Head of caudate nucleus (tissue), 42 donors: ENCODE results near the gene PES1.
"Not testable (repeated sequence)": the region's sequence is repeated elsewhere in the genome, so short reads cannot be mapped to it uniquely, and the experiment has no call there.

Source experiments
- DNase-seq, 42 donors: peaks; one replicate each; pipeline versions ENCODE4 v3.0.0 to v3.0.0-alpha.2; 2020 to 2021; ENCODE audit warnings: mixed read lengths in 7 of 42
- intact Hi-C: fragments of 100-400 bp; cut with DNase I; formaldehyde crosslinking; loops from one replicate; pipeline ENCODE4 v1.15.0; 2022

The PES1 gene

DNA sequence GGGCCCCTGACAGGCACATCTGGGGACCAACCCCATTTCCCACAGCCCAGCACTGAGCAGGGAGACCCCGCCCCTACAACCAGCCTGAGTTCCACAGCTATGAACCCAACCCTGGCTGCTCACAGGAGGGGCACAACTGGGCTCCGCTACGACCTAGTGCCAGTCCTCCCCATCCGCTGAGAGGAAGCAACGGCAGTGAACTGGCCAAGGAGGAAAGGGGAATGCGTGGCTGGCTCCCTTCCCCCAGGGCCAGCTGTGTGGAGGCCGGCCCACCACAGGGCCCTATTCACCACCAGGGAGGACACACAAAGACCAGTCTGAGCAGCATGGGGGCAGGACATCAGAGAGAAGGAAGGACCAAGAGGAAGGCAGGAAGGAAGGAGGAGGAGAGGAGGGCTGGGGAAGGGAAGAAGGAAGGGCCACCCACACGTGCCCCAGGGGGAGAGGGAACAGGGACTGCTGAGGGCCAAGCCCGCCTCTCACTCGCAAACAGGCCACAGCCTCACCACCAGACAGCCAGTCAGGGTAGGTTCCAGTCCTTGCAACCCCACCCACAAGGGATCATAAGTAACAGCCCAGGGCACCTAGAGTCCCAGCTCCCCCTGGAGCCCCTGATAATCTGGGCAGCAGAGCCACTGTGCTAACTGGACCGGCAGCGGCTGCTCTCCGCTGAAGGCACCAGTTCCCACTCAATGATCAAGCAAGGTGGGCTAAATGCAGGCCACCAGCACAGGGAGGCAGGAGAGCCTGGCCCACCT, 8.7 kb downstream of the PES1 start:
- intact Hi-C loops = loop anchor here (10.0 kb wide), 1 partner anchor 158 kb away; the partner anchor contains the start of gene MTFP1
- DNase-seq = peak in 39 of 42 donors; percentile 28 to 84 (median 59)

- no peak for DNase-seq
- intact Hi-C loops = loop anchor here (10.0 kb wide), 1 partner anchor 157 kb away; the partner anchor contains the start of gene MTFP1
These were observed 9.7 kb downstream of the PES1 start for GRCh38 chr22:30582051-30582450.

- intact Hi-C loops = loop anchor here (10.0 kb wide), 1 partner anchor 156 kb away; the partner anchor contains the start of gene MTFP1
These were observed 10.8 kb downstream of the PES1 start for GRCh38 chr22:30580896-30581295.

GRCh38 chr22:30578481-30578880, 13.2 kb downstream of the PES1 start:
- intact Hi-C loops = no loop called here
- no peak for DNase-seq

More at GRCh38 chr22:30580896-30581295, 10.8 kb downstream of the PES1 start:
- DNase-seq = no peak

DNA sequence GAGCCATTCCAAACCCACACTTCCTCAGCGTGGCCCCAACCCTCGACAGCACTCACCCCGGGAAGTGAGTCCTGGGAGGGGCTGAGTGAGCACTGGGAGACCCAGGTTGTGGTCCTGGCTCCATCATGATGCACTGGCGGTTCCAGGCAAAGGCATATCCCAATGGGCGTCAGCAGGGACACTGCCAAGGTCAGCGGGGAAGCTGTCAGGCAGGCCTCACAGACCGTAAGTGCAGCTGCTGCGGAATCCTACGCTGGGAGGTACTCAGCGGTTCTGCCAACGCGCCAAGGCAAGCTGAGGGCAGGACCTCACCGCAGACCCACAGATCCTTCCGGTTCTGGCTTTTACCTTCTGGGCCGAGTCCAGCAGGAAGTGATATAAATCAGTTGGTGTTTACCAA, 15.9 kb downstream of the PES1 start:
- intact Hi-C loops = no loop called here
- DNase-seq = peak in 2 of 42 donors; percentile 39 to 54

DNA sequence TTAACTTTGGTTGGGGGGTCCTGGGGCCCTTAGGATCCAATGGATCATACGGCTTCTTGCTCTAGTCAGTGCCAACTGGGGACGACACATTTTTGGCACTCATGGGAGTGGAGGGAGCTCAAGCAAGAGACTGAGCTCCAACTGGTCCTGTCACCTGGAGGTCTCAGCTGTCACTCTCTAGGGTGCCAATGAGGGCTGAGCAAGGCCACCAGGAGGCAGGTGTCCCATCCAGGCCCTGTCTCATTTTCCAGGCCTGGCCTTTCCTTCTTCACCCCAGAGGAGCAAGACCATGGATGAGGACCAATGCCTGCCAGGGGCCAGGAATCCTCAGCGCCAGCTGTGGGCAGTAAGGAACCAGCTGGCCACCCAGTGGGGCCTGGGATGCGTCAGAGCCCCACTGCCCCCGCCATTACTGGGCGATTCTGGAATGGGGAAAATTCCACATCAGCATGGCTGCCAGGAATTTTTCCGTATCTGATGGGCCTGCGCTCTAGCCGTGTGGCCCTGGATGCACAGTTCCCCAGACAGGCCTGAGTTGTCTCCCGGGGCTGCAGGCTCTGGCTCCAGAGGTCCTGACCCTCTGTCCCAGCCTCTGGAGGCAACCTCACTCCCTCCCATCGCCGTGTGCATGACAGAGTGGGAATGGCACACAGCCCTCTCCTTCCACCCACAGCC, 16.6 kb downstream of the PES1 start:
- intact Hi-C loops = no loop called here
- DNase-seq = peak in 39 of 42 donors; percentile 25 to 89 (median 62)

DNA sequence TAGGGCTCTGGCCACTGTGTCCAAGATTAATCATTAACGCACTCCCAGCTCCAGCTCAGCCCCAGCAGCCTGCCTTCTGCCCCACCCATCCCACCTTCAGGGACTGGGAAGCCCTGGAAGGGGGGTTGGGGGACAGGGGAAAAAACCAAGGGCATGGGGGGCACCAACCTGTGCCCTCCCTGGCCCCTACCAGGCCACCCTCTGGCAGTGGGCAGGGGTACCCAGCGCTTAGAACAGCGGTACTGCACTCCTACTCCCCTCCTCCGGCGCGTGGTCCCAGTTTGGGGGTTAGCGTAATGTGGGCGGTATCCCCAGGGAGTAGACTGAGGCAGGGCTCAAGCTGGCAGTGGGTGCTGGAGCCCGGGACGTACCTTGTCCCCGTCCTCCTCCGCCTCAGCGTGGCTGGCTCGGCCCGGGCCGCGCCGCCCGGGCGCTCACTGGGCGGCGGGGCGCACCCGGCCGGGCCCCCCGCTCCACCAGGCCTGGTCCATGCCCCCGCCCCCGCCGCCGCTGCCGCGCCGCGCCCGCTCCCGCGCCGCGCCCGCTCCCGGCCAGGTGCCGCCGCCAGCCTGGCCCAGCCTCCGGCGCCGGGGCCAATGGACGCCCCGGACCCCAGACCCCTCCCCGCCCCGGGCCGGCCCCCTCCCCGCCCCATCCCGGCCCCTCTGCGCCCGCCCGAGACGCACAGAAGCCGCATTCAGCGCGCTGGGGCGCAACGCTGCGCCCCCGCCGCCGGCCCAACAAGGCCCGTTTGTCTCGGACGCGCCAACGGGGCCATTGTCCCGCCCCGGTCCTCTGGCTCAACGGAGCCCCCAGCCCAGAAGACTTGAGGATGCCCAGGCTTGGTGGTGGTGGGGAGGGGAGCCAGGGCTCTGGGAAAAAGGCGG, 17.4 kb downstream of the PES1 start, which contains the start of gene GAL3ST1:
TSS of gene GAL3ST1 (minus strand) at position 571 of the 887 bp plus-strand sequence. CDS start 17,273 bp downstream, outside the sequence.
- intact Hi-C loops = no loop called here
- DNase-seq = peak; percentile 73 to 94 (median 87)

DNA sequence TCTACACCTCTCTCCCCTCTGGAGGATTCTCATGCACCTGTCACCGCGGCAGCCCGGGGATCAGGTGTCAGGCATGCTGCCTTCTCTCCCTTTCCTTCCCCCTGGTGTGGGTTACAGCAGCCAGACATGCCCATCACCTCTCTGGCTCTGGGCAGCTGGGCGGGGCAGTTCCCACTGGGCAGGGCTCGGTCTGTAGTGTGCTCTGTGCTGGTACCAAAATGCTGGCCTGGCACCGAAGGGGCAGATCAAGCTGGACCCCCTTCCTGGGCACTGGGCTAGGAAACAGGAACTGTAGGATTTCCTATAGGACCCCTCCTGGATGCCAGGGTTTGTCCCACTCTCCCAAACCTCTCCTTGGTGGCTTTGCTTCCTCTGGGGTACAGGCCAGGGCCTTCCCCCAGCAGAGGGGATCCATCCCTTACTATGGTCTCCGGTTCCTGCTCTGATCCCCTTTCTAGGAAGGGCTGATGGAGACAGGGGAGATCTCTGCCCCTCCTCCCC, 18.1 kb downstream of the PES1 start:
- DNase-seq = peak in 15 of 42 donors; percentile 19 to 69 (median 40)

DNA sequence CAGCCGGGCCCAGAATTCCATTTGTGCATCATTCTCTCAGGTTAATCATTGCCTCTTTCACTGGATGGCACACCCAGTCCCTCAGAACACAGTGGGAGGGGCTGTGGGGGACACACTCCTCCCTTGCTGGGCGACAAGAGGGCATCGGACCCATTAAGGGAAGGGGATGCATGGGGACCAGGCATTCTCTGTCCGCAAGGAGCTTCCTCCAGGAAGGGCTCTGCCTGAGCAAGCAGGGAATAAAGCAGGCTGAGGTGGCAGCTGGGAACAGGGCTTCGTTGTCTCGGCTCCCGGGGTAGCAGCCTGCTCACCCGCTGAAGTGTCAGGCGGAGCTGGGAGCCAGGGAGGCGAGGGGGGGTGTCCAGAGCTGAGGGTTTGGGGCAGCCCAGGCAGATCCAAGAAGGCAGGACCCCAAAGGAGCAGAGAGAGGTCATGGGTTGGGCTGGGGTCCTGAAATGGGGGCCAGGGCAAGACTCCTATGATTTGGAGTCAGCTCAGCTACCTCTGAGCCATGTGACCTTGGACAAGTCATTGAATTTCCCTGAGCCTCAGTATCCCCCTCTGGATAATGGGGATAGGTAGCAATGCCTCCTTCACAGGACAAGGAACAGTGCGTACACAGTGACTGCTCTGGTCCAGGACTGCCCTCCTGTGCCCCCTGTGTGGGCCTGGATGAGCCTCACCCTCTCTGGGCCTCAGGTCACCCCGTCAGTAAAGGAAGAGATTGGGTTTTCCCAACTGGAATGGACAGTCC, 18.7 kb downstream of the PES1 start:
- DNase-seq = peak; percentile 56 to 90 (median 79)
- intact Hi-C loops = no loop called here

More for the DNA sequence above, 18.1 kb downstream of the PES1 start:
- intact Hi-C loops = no loop called here

GRCh38 chr22:30572210-30572609, 19.5 kb downstream of the PES1 start:
- intact Hi-C loops = no loop called here
- DNase-seq = no peak

DNA sequence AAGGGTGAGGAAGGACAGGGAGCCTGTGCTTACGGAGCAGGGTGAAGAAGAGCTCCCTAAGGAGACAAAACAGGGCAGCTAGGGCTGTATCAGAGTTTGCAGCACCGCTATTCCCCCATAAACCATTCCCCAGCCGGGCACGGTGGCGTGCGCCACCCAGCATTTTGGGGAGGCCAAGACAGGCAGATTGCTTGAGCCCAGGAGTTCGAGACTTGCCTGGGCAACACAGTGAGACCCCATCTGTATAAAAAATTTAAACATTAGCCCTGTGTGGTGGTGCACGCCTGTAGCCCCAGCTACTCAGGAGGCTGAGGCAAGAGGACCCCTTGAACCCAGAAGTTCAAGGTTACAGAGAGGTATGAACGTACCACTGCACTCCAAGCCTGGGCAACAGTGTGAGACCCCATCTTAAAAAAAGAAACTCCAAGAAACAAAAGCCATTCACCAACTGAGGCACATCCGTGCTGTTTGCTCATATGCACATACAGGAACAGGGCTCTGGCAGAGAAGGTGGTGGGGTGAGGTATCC, 22.0 kb downstream of the PES1 start:
- intact Hi-C loops = no loop called here
- DNase-seq = no peak

DNA sequence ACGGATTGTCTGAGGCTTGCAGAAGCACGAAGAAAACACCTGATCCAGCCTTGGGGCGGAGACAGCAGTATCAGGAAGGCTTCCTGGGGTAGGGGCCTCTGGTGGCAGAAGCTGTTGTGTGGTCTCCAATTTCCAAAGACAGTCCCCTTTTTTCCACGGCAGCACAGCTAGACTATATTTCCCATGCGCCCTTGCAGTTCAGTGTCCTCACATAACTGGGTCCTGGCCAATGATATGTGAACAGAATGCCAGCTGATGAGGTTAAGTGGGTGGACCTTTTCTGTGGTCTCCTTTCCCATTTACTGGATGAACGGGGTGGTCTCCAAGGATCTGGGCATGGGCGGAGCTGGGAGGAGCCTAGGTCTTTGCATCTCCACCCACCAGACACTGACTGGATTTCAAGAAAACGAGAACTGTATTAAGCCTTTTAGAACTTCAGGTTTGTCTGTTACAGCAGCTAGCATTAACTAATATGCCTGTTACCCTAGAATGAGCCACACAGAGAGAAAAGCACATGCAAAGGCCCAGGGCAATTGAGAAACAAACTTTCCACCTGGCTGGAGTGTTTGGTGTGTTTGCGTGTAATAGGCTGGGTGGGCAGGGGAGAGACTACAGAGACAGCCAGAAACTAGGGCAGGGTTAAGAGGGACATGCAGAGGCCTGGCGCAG, 23.4 kb downstream of the PES1 start:
- intact Hi-C loops = no loop called here
- DNase-seq = no peak

GRCh38 chr22:30567277-30567676, 24.4 kb downstream of the PES1 start:
- intact Hi-C loops, DNase-seq: not testable (repeated sequence)

GRCh38 chr22:30566125-30566524, 25.6 kb downstream of the PES1 start:
- DNase-seq = no peak
- intact Hi-C loops = no loop called here

DNA sequence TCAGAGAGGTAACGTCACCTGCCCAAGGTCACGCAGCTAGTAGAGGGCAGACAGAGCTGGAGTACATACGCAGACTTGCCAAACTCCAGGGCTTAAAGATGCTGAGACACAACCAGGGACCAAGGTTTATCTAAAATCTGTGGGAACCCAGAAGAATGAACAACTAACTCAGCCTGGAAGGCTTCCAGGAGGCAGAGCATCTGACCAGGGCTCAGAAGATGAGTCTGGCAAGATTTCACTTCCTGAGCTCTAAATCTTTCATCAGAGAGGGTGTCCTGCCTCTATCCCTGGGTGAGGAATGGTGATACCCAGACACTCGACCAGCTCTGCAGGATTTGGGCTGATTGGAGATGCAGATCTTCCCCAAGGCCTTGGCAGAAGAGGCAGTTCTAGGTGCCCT, 26.4 kb downstream of the PES1 start:
- peak in 6 of 42 donors; percentile 23 to 69 (median 30) for DNase-seq
- intact Hi-C loops = no loop called here

DNA sequence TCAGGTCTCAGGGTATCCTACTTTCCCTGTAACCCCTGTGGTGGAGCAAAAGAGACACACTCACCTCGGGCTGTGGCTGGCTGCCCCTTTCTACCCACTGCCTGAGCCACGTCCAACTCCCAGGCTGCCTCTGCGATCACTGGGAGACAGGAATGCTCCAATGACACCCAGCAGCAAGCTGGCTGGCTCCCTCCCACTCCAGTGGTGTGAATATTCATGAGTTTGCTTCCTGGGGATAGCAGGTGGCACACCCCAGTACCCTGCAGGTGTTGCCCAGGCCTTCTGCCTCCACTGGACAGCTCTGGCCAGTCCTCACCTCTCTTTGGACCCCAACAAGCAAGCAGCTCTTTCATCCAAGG, 27.0 kb downstream of the PES1 start:
- peak in 24 of 42 donors; percentile 22 to 75 (median 48) for DNase-seq
- intact Hi-C loops = no loop called here

- intact Hi-C loops = no loop called here
- DNase-seq = peak in 25 of 42 donors; percentile 28 to 77 (median 51)
These were observed 27.5 kb downstream of the PES1 start for GRCh38 chr22:30564045-30564760.
